A549 (cell line): ENCODE data around the gene MICOS13. TPM values are rescaled to one million over a fixed set of nuclear protein-coding genes. Genes with fewer than 3 reads are reported as not detected.

Source experiments
- ATAC-seq, 2 experiments: fragments of 200-7000 bp in 1 of 2; fragments of >200 bp in 1 of 2; cut with Nextera tagmentation in 1 of 2; cut with Tn5 transposase in 1 of 2; 3 replicates each; pipeline versions ENCODE4 v1.8.0 to v1.9.1; 2018 to 2020; ENCODE audit warnings: mild to moderate bottlenecking in 1 of 2, moderate library complexity in 1 of 2
- CTCF ChIA-PET: fragments of 300-600 bp; sonication (Branson Sonifier 250); formaldehyde crosslinking; extraction: SDS; loops from one replicate; lab custom pipeline; 2021; ENCODE audit warnings: antibody characterized with exemption, inconsistent platforms; lab: Yijun Ruan, JAX
- POLR2A ChIA-PET: fragments of 350-600 bp; formaldehyde crosslinking; extraction: SDS; loops from one replicate; lab custom pipeline; 2021; ENCODE audit warnings: antibody characterized with exemption, inconsistent platforms; lab: Yijun Ruan, JAX
- DNase-seq, 2 experiments: peaks; one replicate each; pipeline versions ENCODE4 v3.0.0 to v3.0.0-alpha.2; 2011 to 2016; ENCODE audit warnings: low read depth in 1 of 2, low spot score in 1 of 2
- FAIRE-seq: peaks from 2 replicates; lab custom pipeline; 2011; peaks lifted over from hg19 to GRCh38; lab: Jason Lieb, UNC
- H3K27ac ChIP-seq, 2 experiments: fragments of >200 bp; sonication (Bioruptor Twin); formaldehyde crosslinking; 3 replicates each; pipeline ENCODE4 v1.5.1; 2016 to 2017
- H3K4me1 ChIP-seq: fragments of >200 bp; sonication (Bioruptor Twin); formaldehyde crosslinking; 3 replicates; pipeline ENCODE4 v1.6.1; 2016
- H3K4me2 ChIP-seq: fragments of >200 bp; sonication (Bioruptor Twin); formaldehyde crosslinking; 3 replicates; pipeline ENCODE4 v1.6.1; 2016
- H3K4me3 ChIP-seq: fragments of >200 bp; sonication (Bioruptor Twin); formaldehyde crosslinking; 3 replicates; pipeline ENCODE4 v1.5.1; 2016
- H3K9me3 ChIP-seq: fragments of >200 bp; sonication (Bioruptor Twin); formaldehyde crosslinking; 3 replicates; pipeline ENCODE4 v1.6.1; 2016
- BCL3 ChIP-seq: fragments of >200 bp; sonication (Bioruptor Twin); formaldehyde crosslinking; IDR thresholded peaks from 3 replicates; pipeline ENCODE4 v1.6.1; 2016
- BHLHE40 ChIP-seq: IDR thresholded peaks from 2 replicates; pipeline ENCODE4 v1.6.1; 2012; ENCODE audit warnings: low read depth, low read length, inconsistent platforms
- CEBPB ChIP-seq, 2 experiments: fragments of >200 bp in 1 of 2; sonication (Bioruptor Twin) in 1 of 2; formaldehyde crosslinking in 1 of 2; IDR thresholded peaks; 2 replicates each; pipeline ENCODE4 v1.6.1; 2012 to 2016
- CHD2 ChIP-seq: fragments of 150-350 bp; IDR thresholded peaks from 2 replicates; pipeline ENCODE4 v1.6.1; 2014; ENCODE audit warnings: low read length; ENCODE audit not compliant: partially characterized antibody
- CHD4 ChIP-seq: fragments of 200-600 bp; sonication (generic); IDR thresholded peaks from 2 replicates; pipeline ENCODE4 v1.6.1; 2016; ENCODE audit warnings: antibody characterized with exemption, mild to moderate bottlenecking, borderline replicate concordance
- CTCF ChIP-seq: fragments of >200 bp; sonication (Bioruptor Twin); formaldehyde crosslinking; IDR thresholded peaks from 3 replicates; pipeline ENCODE4 v1.5.1; 2016
- EHMT2 ChIP-seq: fragments of 200-600 bp; sonication (generic); IDR thresholded peaks from 2 replicates; pipeline ENCODE4 v1.6.1; 2016; ENCODE audit warnings: antibody characterized with exemption, low read depth, mild to moderate bottlenecking, moderate library complexity
- HDAC2 ChIP-seq: fragments of 200-600 bp; sonication (generic); IDR thresholded peaks from 2 replicates; pipeline ENCODE4 v1.6.1; 2016
- HMGXB4 ChIP-seq: fragments of 250-450 bp; sonication (Bioruptor Pico); IDR thresholded peaks from 2 replicates; pipeline ENCODE4 v1.5.0; 2021; ENCODE audit warnings: mild to moderate bottlenecking, moderate library complexity, borderline replicate concordance
- MAX ChIP-seq: IDR thresholded peaks from 2 replicates; pipeline ENCODE4 v1.6.1; 2012
- MYC ChIP-seq: IDR thresholded peaks from 2 replicates; pipeline ENCODE4 v1.6.1; 2012; ENCODE audit warnings: mild to moderate bottlenecking, inconsistent platforms, low read length, improper control_type of control experiment, borderline replicate concordance
- POLR2A ChIP-seq: IDR thresholded peaks from 2 replicates; pipeline ENCODE4 v1.6.1; 2012; ENCODE audit warnings: mild to moderate bottlenecking, low read length
- RAD21 ChIP-seq, 2 experiments: fragments of >200 bp in 1 of 2; sonication (Bioruptor Twin) in 1 of 2; formaldehyde crosslinking in 1 of 2; IDR thresholded peaks in 1 of 2; conservative IDR thresholded peaks in 1 of 2; 2 replicates in 1 of 2; 3 replicates in 1 of 2; pipeline ENCODE4 v1.6.1; 2012 to 2018; ENCODE audit warnings: inconsistent platforms in 1 of 2
- RARB ChIP-seq: fragments of 250-450 bp; sonication (Bioruptor Pico); IDR thresholded peaks from 2 replicates; pipeline ENCODE4 v1.8.0; 2021; ENCODE audit warnings: mild to moderate bottlenecking, moderate library complexity
- RFX5 ChIP-seq: fragments of 450-650 bp; IDR thresholded peaks from 2 replicates; pipeline ENCODE4 v1.7.1; 2014; ENCODE audit warnings: antibody characterized with exemption, mild to moderate bottlenecking, moderate library complexity
- ZNF302 ChIP-seq: fragments of 250-450 bp; sonication (Bioruptor Pico); IDR thresholded peaks from 2 replicates; pipeline ENCODE4 v1.9.0; 2021; ENCODE audit warnings: inconsistent platforms, mild to moderate bottlenecking, moderate library complexity
- WGBS: methylation state at CpG from one replicate; pipeline ENCODE4 v1.1.6; 2017; ENCODE audit errors: missing lambda C conversion rate; 5-methylcytosine and 5-hydroxymethylcytosine counted together
- polyA plus RNA-seq, 4 experiments: library from polyadenylated mRNA; depleted of rRNA in 3 of 4; stranded (reverse); fragments of >200 nt; fragmentation: RNase III in 1 of 4; extraction: RNeasy Plus Mini Kit Qiagen cat#74134 plus additional on column Dnase treatment in 1 of 4; gene quantifications; 2 replicates in 3 of 4; 3 replicates in 1 of 4; pipeline ENCODE4 v1.2.3, GENCODE V29; 2011 to 2017

Gene MICOS13
- polyA plus RNA-seq, 2 of the 4 experiments (the other 2 are of a cell fraction) = 20.5 to 48.8 TPM

GRCh38 chr19:5666921-5667610 lies 13.2 kb downstream of the MICOS13 start:
- no peaks in the 10 kb centered on the region for H3K9me3 ChIP-seq
- peaks cover 14% of the 10 kb centered on the region for H3K4me1 ChIP-seq
- no peak overlapping the region for H3K27ac ChIP-seq
- WGBS = 88% methylated on average over 14 of the region's 26 CpGs
- no peak overlapping the region for H3K4me2 ChIP-seq
- ATAC-seq (no peak; a peak in 1 of 6 replicates), DNase-seq (no peak), FAIRE-seq (no peak)
- CTCF ChIA-PET = interaction anchor here (0.6 kb wide), 1 partner anchor 348 kb away, joined by 3 read pairs; no protein-coding TSS in a partner anchor
- H3K4me3 ChIP-seq = no peak overlapping the region
- no peak for TF ChIP-seq BCL3
- TF ChIP-seq MYC = no peak
- TF ChIP-seq HDAC2 = no peak
- no peak for TF ChIP-seq HMGXB4 (CRISPR knock-in tag)
- no peak for TF ChIP-seq RARB
- POLR2A ChIA-PET = no interaction called here

GRCh38 chr19:5665781-5666513 lies 14.4 kb downstream of the MICOS13 start:
- WGBS = 52% methylated on average over 10 of the region's 10 CpGs
- DNase-seq = peak; percentile 58 to 68
- Histone ChIP-seq H3K9me3 (no peaks in the 10 kb centered on the region), H3K4me2 (no peak overlapping the region), H3K27ac (no peak overlapping the region), H3K4me1 (peaks cover 14% of the 10 kb centered on the region), H3K4me3 (no peak overlapping the region)
- POLR2A ChIA-PET = interaction anchor here (1.0 kb wide), 1 partner anchor 9 kb away, joined by 3 read pairs; no protein-coding TSS in a partner anchor
- peak; percentile 63; the same call in 1 of the 2 replicates for TF ChIP-seq MAX
- TF ChIP-seq RAD21 (conservative IDR thresholded peaks at IDR 0.05 in 1 of 2, IDR thresholded peaks at IDR 0.05 in 1 of 2) = no peak
- no peak for TF ChIP-seq RARB
- no peak for FAIRE-seq
- peak; percentile 77 to 86; a peak in 5 of 6 replicates for ATAC-seq
- CTCF ChIA-PET = interaction anchor here (1.6 to 1.7 kb wide), 2 partner anchors 11 to 24 kb away, joined by 4 to 6 read pairs; no protein-coding TSS in a partner anchor

- FAIRE-seq = no peak
Measured at GRCh38 chr19:5664515-5664914, 15.8 kb downstream of the MICOS13 start.

More at GRCh38 chr19:5664515-5664914, 15.8 kb downstream of the MICOS13 start:
- TF ChIP-seq CEBPB (IDR thresholded peaks at IDR 0.05) = no peak
- TF ChIP-seq CHD2 = no peak
- TF ChIP-seq CTCF = no peak
- no peak for TF ChIP-seq EHMT2
- no peak for TF ChIP-seq POLR2A
- no peak for TF ChIP-seq CHD4
- TF ChIP-seq RFX5 = no peak
- TF ChIP-seq HDAC2 = no peak
- TF ChIP-seq BHLHE40 = no peak
- no peak for TF ChIP-seq ZNF302 (CRISPR knock-in tag)
- Histone ChIP-seq H3K27ac (no peak overlapping the region), H3K4me3 (no peak overlapping the region), H3K9me3 (no peaks in the 10 kb centered on the region), H3K4me1 (peaks cover 14% of the 10 kb centered on the region), H3K4me2 (no peak overlapping the region)
- no peak for ATAC-seq
- DNase-seq = no peak
- 75% methylated on average over 2 of the region's 2 CpGs for WGBS
- POLR2A ChIA-PET = no interaction called here
- CTCF ChIA-PET = interaction anchor here (1.6 to 1.7 kb wide), 2 partner anchors 12 to 25 kb away, joined by 4 to 6 read pairs; no protein-coding TSS in a partner anchor
